ENCODE data around the gene KCP.

The KCP gene

DNA sequence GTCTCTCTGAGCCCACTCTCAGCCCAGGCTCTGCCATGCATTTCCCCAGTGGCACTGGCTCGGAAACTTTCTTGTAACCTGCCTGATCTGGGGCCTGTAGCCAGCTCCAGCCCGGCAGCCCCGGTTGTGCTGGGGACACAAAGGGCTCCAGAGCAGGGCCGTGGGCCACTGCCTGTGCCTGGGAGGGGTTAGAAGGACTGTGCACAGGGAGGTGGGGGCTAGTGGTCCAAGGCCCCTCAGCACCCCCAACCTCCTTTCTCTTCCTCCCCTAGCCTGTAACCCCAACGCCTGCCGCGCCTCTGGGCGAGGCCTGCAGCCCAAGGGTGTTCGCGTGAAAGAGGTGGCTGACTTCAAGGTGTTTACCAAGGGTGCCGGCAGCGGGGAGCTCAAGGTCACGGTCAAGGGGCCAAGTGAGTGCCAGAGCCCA, 70.7 kb downstream of the KCP start:
- H3K4me3 ChIP-seq (ENCODE audit: low read length): no peak overlapping the region
- no peak for TF ChIP-seq ZNF274 (IDR thresholded peaks at IDR 0.05; ENCODE audit: low read depth, low read length)

DNA sequence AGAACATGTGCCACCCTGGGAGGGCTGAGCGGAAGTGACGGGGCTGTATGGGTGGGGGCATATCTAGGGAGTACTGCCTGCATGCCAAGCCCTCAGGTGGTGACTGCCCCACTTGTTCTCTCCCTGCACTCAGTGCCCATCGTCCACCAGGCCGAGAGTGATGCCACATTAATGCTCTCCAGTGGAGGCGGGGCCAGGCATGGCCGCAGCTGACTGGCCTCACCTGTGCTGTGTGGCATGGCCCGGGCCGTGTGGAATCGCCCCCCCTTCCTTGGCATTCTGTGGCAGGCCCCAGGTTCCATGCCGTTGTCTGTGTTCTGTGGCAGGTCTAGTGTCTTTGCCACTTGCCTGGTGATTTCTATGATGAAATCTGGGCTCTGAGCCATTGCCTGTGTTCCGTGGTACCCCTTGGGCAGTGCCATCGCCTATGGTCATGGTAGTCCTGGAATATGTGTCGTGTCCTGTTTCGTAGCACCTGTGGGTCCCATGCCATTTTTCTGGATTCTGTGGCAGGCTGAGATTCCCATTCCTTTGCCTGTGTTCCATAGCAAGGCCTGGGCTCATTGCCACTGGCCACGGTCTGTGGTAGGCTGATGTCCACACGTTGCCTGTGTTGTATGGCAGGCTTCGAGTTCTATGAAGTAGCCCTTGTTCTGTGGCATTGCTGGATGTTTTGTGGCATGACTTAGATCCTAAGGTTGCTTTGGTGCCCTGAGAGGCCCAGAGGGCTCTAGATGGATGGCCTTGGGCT, 71.4 kb downstream of the KCP start:
- no peak overlapping the region for H3K4me3 ChIP-seq (ENCODE audit: low read length)
- no peak for TF ChIP-seq ZNF274 (IDR thresholded peaks at IDR 0.05; ENCODE audit: low read depth, low read length)

DNA sequence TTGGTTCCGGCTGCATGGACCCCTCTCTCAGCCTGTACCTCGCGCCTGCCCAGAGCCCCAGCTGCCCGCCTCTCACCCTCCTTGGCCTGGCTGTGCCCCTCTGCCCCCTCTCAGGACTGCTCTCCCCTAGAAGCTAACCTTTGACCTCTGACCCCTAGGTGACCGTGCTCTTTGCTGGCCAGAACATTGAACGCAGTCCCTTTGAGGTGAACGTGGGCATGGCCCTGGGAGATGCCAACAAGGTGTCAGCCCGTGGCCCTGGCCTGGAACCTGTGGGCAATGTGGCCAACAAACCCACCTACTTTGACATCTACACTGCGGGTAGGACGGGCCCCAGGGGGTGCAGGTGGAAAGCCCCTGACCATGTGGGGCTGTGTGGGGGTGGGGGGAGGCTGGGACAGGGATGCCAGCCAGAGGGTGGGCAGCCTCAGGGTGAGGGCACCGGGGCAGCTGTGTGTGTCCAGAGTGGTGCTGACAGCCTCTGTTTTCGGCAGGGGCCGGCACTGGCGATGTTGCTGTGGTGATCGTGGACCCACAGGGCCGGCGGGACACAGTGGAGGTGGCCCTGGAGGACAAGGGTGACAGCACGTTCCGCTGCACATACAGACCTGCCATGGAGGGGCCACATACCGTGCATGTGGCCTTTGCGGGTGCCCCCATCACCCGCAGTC, 72.3 kb downstream of the KCP start:
- TF ChIP-seq ZNF274 (IDR thresholded peaks at IDR 0.05; ENCODE audit: low read depth, low read length): no peak
- H3K4me3 ChIP-seq (ENCODE audit: low read length): no peak overlapping the region

DNA sequence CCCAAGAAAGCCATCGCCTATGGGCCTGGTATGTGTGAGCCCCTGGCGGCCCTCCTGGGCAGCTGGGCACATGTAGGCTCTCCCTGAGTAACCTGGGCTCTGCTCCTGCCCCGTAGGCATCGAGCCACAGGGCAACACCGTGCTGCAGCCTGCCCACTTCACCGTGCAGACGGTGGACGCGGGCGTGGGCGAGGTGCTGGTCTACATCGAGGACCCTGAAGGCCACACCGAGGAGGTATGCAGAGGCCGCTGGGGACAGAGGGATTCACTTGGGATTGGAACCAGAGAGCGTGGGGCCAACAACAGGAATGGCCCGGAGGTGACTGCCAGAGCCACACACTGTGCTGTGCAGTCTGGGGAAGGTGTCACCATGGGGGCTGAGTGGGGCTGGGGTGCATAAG, 73.0 kb downstream of the KCP start:
- TF ChIP-seq ZNF274 (IDR thresholded peaks at IDR 0.05; ENCODE audit: low read depth, low read length): no peak

DNA sequence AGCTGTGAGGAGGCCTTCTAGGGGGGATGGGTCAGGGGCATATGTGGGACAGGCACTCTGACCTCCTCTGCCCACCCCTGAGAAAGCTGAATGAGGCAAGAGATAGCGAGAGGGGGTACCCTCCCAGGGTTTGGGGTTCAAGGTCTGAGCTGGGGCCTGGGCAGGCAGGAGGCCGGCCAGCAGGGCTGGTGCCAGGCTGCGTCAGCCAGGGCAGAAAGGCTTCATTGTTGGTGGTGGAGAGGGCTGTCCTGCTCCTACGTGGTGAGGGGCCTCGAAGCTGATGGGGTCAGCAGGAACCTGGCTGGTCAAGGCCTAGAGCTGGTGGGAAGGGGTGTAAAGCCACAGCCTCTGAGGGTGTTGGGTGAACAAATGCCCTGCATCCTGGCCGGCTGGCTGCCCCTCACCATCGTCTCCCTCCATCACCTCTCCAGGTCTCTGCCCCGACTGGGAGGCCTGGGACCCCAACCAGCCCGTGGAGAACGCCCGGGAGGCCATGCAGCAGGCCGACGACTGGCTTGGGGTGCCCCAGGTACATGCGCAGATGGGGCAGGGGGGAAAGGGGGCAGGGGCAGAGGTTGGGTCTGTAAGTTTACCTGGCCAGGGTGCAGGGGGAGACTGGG, 73.7 kb downstream of the KCP start:
- no peak overlapping the region for H3K4me3 ChIP-seq (ENCODE audit: low read length)
- TF ChIP-seq ZNF274 (IDR thresholded peaks at IDR 0.05; ENCODE audit: low read depth, low read length): no peak

More for the DNA sequence above, 73.0 kb downstream of the KCP start:
- no peak overlapping the region for H3K4me3 ChIP-seq (ENCODE audit: low read length)

DNA sequence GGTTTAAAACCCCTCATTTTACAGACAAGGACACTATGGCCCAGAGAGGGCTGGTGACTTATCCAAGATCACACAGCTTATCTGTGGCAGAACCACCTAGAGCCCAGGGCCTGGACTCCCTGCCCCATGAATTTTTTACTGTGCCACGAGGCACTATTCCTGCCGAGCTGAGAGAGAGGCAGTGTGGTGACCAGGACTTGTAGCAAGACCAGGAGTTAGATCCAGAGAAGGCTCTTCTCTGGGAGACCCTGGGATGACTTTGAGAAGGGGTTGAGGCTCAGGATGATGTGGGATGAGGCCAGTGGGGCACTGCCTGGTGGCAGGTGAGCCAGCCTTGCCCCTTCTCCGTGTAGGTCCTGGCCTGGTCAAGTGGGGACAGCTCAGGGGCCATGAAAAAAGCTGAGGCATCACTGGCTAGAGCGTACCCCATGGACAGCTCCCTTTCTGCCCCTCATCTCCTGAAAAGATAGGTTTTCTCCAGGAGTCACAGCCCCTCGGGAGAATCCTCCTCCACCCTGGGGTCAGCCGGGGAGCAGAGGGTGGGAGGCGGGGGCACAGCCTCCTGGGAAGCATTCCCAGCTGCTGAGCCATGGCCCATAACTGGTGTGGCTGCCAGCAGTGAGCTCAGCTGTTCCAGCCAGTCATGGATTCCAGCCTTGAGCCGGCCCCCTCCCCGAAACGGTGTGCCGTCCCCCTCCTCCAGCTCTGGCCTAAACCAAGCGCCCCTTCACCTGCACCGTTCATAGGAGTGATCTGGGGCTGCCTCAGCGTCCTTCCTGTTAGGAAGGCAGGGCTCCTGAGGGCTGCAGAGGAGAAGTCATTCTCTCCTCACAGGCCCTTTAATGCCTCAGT, 74.5 kb downstream of the KCP start:
- no peak overlapping the region for H3K4me3 ChIP-seq (ENCODE audit: low read length)
- TF ChIP-seq ZNF274 (IDR thresholded peaks at IDR 0.05; ENCODE audit: low read depth, low read length): no peak

DNA sequence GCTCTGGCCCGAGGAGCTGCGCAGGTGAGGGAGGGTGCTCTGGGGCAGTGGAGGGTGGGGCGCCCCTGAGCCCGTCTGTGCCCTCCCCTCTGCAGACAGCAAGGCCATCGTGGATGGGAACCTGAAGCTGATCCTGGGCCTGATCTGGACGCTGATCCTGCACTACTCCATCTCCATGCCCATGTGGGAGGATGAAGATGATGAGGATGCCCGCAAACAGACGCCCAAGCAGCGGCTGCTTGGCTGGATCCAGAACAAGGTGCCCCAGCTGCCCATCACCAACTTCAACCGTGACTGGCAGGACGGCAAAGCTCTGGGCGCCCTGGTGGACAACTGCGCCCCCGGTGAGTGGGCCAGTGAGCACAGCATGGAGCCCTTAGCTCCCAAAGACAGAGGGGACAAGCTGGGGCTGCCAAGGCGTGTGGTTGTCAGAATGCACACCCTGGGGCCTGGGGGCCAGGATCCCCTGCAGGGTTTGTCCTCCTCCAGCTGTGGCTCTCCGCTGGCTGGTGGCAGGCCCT, 75.2 kb downstream of the KCP start:
- no peak overlapping the region for H3K4me3 ChIP-seq (ENCODE audit: low read length)
- TF ChIP-seq ZNF274 (IDR thresholded peaks at IDR 0.05; ENCODE audit: low read depth, low read length): no peak

DNA sequence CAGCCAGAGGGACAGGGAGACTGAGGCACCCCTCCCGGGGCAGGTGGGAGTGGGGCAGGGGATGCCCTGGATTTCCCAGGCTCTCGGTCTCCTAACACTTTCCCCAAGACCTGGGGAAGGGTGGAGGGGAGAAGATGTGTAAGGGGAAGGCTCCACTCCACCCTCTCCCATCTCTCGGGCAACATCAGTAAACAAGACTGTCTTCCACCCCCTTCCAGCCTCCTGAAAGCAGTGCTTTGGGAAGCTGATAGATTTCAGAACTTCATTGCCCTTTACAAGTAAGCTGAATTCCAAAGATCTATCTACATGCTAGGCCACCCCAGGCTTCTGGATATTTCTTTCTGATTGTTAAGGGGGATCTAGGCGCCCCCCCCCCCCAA, 76.6 kb downstream of the KCP start:
- no peak overlapping the region for H3K4me3 ChIP-seq (ENCODE audit: low read length)

DNA sequence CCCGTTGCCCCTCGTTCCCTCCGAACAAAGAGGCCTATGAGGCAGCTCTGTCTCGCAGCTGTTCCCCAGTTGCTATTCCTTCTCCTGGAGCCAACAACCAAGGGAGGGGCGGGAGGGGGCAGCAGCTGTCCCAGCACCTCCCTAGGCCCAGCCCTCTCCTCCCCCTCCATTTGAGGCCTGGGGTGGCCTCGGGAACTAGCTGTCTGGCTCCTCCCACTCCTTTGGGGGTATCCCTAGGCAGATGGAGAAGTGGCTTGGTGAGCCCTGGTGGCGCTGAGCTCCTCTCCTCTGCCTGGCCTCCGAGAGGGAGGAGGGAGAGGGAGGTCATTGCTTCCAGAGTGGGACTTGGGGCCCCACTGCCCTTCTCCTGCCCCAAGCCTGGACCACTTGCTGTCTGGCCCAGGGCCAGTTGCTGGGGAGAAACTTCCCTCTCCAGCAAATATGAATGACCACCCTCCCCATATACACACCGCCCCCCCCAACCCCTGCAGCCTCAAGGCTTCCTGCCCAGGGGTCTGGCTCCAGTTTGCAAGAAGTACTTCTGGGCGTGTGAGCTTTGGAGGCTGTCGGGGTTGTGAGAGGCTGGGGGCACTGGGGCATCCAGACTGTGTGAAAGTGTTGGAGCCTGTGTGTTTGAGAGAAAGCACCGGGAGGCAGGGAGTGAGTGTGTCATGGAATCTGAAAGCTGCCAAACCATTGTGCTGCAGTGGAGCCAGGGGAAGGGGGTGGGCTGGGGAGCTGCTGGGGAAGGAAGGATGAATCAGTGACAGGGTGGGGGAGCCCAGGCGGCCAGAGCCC, 77.2 kb downstream of the KCP start:
- H3K4me3 ChIP-seq (ENCODE audit: low read length): no peak overlapping the region
- no peak for TF ChIP-seq ZNF274 (IDR thresholded peaks at IDR 0.05; ENCODE audit: low read depth, low read length)

More for the DNA sequence above, 76.6 kb downstream of the KCP start:
- TF ChIP-seq ZNF274 (IDR thresholded peaks at IDR 0.05; ENCODE audit: low read depth, low read length): no peak

DNA sequence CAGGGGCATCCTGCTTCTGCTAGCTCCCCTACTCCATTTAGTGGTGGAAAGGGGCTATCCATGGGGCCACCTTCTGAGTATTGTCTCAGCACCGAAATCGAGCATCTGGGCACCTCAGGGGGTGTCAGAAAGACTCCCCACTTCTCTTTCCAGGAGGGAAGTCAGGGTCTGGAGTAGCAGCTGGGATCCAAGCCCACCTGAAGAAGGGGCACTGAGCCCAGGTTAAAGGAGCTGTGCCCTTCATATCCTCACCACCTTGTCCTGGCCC, 77.7 kb downstream of the KCP start:
- no peak overlapping the region for H3K4me3 ChIP-seq (ENCODE audit: low read length)
- no peak for TF ChIP-seq ZNF274 (IDR thresholded peaks at IDR 0.05; ENCODE audit: low read depth, low read length)

DNA sequence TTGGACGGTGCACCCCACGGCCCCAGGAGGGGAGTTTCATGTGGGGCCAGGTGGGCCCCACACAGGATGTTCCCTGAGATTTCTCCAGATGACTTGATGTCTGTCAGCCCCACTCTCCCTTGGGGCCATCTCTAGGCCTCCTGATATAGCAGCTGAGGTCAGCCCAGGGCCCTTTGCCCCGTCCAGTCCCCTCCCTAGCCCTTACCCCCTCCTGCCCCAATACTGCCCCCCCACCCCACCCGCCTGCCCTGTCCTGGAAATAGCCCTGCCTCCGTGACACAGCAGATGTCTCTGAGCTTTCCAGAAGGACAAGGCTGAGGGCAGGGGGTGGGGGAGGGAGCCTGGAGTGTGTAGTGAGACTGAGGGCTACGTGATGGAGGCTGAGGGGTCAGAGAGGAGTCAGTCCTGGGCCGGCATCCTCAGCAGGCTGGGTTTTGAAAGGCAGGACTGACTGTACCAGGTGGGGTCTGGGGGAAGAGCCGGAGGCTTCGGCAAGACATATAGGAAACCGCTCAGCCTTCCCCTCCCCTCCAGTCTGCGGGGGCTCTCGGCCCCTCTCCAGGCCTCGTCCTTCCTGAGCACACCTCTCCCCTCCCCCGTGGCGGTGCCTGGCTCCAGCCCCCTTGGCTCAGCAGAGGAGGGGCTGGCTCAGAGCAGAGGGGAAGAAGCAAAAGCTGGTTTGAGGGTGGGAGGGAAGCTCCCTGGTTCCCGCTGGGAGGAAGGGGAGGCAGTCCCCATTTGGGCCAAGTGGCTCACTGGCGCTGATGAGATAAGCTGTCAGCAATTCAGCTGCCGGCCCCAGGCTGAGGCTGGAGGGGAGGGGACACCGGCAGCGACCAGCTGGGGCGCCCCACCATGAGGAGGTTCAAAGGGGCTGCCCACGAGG, 78.3 kb downstream of the KCP start:
- TF ChIP-seq ZNF274 (IDR thresholded peaks at IDR 0.05; ENCODE audit: low read depth, low read length): no peak
- no peak overlapping the region for H3K4me3 ChIP-seq (ENCODE audit: low read length)

DNA sequence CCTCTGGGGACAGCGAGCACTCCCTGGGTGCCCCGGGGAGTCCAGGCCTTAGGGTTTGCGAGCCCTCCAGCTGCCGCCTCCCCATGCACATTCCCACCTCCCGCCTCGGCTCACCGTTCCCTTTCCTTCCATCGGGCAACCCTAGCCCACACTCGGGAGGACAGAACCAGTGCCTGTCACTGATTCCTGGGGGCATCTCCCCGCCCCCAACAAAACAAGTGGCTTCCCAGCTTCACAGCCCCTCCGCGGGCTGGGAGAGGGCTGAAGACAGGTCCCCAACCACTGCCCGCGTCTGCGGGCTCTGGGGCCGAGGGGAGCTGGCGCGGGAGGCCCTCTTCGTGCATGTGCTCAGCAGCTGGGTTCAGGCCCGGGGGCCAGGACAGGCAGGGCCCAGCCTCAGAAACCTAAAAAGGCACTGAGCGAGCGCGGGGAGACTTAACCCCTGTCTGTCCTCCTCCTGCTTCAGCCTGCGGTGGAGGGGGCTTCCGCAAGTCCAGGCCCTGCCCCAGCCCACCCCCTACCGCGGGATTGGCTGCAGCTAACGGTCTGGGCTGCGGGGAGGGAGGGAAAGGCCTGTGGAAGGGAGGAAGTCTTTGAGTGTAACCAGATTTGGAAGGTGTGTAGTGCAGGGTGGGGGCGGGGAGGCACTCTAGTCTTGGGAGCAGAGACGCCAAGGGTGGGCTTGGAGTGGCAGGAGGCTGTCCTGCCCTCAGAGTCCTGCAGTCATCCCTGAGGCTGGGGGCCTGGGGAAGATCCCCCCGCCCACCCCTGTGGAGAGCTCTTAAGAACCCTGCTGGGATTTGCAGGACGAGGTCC, 79.1 kb downstream of the KCP start:
- TF ChIP-seq ZNF274 (IDR thresholded peaks at IDR 0.05; ENCODE audit: low read depth, low read length): no peak
- no peak overlapping the region for H3K4me3 ChIP-seq (ENCODE audit: low read length)
